Sigmoid colon (tissue), 4 donors: ENCODE results near the gene NEO1.

Experiments
- POLR2A ChIP-seq, 2 donors: fragments of 450-650 bp; IDR thresholded peaks; one replicate each; pipeline ENCODE4 v1.6.1; 2016; ENCODE audit warnings: antibody characterized with exemption in 2 of 2, mild to moderate bottlenecking in 2 of 2, moderate library complexity in 2 of 2
- POLR2AphosphoS5 ChIP-seq, 4 donors: sonication (generic); formaldehyde crosslinking; IDR thresholded peaks; one replicate each; pipeline ENCODE4 v1.6.1; 2017; ENCODE audit warnings: antibody characterized with exemption in 4 of 4

DNA sequence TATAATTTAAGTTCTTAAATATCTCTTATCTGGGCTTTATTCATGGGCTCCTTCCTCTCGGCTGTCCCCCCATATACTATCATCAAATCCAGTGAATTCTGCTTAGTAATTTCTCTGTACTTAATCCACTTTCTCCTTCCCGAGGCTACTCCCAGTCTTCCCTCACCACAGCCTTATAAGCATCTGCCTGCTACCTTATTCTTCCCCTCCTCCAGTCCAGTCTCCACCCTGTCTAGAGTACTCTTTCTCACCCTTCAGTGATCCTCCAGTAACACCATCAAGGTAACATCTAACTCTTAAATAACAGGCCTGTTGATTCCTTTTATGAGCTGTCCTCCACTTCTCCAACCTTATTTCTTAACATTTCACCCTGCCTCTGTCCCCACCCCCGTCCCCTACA is 65.8 kb downstream of the NEO1 start:
- TF ChIP-seq POLR2AphosphoS5 (IDR thresholded peaks at IDR 0.05) (no peak), POLR2A (IDR thresholded peaks at IDR 0.05) (no peak)
